Measurements from ENCODE around the gene MTMR4.

- TF ChIP-seq SNAI2 (CRISPR knock-in tag; IDR thresholded peaks at IDR 0.05) (no peak), BACH2 (CRISPR knock-in tag; IDR thresholded peaks at IDR 0.05; ENCODE audit: borderline replicate concordance) (no peak), ZFP30 (CRISPR knock-in tag; IDR thresholded peaks at IDR 0.05) (no peak), ZFP3 (CRISPR knock-in tag; IDR thresholded peaks at IDR 0.05) (no peak), ZC3H10 (CRISPR knock-in tag; IDR thresholded peaks at IDR 0.05) (no peak), OSR1 (CRISPR knock-in tag; IDR thresholded peaks at IDR 0.05) (no peak), RARB (CRISPR knock-in tag; IDR thresholded peaks at IDR 0.05) (no peak), TOX (CRISPR knock-in tag; IDR thresholded peaks at IDR 0.05; ENCODE audit: borderline replicate concordance) (no peak), ARNTL (CRISPR knock-in tag; IDR thresholded peaks at IDR 0.05; ENCODE audit: borderline replicate concordance, low read depth) (no peak), ZNF70 (CRISPR knock-in tag; IDR thresholded peaks at IDR 0.05) (no peak)
Observed at GRCh38 chr17:58557981-58558380, 43.5 kb upstream of the MTMR4 start.
